GM10266 (cell line): Measurements from ENCODE around the gene DLGAP1.

Source experiments
- DNase-seq: peaks from one replicate; pipeline ENCODE4 v3.0.0; 2012; ENCODE audit errors: extremely low spot score
- TF ChIP-seq, protein P1 (sequence below): IDR thresholded peaks from 2 replicates; pipeline ENCODE4 v1.5.1; 2012; ENCODE audit warnings: mild to moderate bottlenecking, low read depth; ENCODE audit not compliant: control insufficient read depth, insufficient read depth; ENCODE audit errors: missing control alignments

The DLGAP1 gene

DNA sequence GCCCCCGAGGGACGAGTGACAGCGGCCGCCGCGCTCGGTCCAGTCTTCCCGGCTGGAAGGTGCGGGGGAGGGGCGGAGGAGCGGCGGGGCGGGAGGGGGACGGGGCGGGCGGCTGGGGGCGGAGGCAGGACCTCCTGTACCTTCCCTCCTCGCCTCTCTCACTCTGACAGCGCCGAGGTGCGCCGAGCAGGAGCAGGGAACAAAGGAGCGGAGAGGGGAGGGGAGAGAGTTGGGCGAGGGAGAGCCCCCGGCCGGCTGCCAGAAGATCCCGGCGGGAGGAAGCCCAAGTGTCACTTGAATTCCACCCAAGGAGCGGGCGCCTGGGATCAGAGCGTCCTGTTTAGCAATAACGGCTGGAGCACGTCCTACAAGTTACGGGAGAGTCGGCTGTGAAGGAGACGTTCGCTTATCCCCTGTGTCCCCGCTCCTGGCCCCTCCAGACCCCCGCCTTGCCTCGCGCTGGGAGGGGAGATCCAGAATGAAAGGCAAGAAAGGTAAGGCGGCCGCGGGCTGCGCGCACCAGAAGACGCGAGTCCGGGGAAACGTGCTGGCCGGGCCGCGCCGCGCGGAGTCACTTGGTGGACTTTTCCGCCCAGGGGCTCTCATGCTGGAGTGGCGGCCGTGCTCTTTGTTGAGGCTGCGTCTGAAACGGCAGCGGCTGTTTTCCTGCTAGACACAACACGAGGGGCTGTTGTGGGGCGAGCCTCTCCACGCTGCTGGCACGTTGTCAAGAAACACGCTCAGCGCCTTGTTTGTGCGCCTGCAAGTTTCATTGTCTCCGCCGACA is 1004.9 kb downstream of the DLGAP1 start, which contains the start of gene TGIF1:
Gene TGIF1 (plus strand): TSS at position 161 of the 787 bp plus-strand sequence. CDS start 318 bp downstream, at position 479.
- TF ChIP-seq, protein P1, sequence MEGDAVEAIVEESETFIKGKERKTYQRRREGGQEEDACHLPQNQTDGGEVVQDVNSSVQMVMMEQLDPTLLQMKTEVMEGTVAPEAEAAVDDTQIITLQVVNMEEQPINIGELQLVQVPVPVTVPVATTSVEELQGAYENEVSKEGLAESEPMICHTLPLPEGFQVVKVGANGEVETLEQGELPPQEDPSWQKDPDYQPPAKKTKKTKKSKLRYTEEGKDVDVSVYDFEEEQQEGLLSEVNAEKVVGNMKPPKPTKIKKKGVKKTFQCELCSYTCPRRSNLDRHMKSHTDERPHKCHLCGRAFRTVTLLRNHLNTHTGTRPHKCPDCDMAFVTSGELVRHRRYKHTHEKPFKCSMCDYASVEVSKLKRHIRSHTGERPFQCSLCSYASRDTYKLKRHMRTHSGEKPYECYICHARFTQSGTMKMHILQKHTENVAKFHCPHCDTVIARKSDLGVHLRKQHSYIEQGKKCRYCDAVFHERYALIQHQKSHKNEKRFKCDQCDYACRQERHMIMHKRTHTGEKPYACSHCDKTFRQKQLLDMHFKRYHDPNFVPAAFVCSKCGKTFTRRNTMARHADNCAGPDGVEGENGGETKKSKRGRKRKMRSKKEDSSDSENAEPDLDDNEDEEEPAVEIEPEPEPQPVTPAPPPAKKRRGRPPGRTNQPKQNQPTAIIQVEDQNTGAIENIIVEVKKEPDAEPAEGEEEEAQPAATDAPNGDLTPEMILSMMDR: no peak
- peak; percentile 38 for DNase-seq

DNA sequence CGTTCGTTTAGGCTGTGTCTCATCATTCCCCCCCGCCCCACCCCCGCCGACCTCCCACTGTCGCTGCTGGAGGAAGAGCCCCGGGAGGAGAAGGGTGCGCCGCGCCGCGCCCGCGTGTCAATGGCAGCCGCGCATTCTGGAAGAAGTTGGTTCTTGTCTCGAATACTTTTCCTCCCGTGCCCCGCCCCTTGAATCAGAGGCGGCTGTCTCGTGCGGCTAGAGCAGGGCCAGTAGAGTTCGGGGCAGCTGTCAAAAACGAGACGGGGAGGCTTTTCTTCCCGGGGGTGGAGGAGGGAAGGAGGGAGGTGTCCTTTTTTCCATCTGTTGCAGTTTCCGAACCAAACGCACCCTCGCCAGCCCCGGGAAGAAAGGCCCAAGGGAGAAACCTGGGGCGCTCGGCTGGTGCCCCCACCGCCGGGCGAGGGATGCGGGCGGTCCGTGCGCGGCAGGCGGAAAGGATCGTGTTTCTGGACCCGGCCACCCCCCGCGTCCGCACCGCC is 1005.5 kb downstream of the DLGAP1 start:
- DNase-seq: no peak
- TF ChIP-seq, protein P1: no peak

DNA sequence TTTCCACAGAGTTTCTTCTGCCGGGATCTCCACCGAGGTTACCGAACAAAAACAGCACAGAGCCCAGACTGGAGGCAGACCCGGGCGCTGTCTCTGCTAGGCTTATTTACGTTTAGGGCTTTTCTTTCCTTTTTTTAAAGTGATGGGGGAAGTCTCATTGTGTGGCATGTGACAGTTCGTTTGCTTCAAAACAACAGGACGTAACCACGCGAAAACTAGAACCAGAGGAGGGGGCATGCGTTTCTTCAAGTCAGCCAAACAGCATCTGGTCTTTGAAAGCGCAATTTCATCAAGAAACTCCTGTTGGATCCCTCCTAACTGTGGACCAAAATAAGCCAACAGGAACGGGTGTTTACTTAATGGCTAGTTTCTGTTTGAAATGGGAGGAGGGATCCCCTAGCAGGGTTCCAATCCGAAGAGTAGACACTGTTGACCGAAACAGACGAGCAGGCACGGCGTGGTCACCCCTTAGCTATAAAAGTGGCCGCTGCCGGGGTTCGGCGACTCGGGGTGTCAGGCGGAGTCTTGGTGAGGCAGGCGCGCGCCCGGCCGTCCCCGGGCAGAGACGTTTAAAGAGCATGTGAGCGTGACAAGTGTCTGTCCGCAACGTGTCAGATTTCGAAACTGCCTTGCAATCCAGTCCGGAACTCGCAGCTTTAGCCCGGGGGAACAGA is 1006.1 kb downstream of the DLGAP1 start:
- TF ChIP-seq, protein P1: no peak
- peak; percentile 78 for DNase-seq

DNA sequence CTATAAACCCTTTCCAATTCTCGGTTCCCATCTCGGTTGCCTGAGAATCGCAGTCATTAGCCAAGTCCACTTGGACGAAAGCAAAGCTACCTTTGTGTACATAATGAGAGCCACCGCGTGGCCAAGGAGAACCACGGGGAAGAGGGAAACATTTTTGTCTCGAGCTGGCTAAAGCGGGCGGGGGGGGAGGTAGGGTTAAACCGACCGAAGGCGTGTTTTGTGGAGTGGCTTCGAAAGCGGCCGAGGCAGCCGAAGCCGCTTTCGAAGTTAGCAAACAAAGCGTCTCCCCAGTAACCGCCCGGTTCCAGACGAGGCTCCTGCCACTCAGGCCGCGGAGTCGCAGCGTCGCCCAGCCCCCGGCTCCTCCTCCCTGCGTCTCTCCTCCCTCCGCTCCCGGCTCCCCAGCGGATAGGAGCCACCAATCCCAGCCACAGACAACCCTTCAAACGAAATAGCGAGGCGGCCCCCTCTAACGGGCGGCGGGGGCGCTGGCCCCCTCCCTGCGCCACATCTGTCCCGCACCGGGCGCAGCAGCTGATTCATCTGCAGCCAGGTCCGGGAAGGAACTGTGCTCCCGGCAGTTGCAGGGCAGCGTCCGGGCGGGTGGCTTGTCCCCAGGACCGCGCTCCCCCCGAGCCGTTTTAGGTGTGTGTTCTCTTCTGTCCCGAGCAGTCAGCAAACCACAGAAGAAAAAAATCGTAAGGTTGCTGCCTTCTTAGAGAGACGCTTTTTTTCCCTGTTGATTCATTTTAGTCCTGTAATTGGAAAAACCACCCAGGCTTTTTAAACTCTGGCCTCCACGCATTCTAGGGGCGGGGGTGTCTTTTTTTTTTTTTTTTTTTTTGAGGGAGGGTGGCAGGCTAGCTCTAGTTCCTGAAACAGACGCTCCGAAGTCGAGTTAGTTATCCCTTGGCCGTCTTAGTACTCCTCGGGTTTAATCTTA is 1006.9 kb downstream of the DLGAP1 start:
- peak; percentile 83 for DNase-seq
- TF ChIP-seq, protein P1: peak; percentile 13

DNA sequence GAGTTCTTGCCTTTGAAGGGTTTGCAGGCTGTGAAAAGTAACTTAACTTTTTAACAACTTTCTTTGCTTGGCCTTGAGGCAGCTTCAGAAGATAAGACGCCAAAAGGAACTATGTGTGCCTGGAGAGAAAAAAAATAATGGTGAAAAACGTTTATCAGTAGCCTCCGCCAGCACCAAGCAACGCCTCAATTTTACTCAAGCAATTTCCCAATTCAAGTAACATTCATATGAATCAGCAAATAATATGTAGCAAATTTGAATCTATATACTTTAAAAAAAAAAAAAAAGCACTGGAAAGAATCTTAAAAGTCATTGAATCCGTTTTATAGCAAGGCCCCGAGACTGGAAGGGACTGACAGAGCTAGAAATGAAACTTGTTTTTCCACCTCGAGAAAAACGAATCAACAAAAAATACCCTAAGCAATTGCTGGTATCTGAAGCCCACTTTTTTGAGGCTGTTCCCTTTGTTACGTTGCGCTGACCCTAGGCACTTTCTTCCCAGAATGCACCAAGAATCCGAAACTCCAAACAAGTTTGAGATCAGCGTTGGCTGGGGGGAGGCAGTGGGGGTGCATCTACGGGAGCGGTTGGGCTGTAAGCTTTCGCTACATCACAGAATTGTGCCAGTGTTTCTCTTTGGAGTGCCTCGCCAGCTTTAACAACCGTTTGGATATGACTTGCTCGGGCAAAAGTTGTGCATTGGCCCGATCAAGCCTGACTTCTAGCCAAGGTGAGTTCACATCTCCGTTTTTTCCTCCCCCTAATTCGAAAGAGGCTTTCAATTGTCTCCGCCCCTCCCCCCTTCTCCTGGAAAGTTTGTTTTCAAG is 1007.8 kb downstream of the DLGAP1 start:
- DNase-seq: no peak
- TF ChIP-seq, protein P1: no peak
